Natural killer cell (primary cell): ENCODE measurements around the gene GALNT3. TPM values are rescaled to one million over a fixed set of nuclear protein-coding genes. Genes with fewer than 3 reads are reported as not detected.
A peak's percentile ranks its signal among the peaks of the same experiment; 100 is the strongest.

Experiments used
- ATAC-seq, 3 donors: fragments of 150-1000 bp in 2 of 3; fragments of 200-7000 bp in 1 of 3; cut with Tn5 transposase; 1 replicate in 1 of 3; 2 replicates in 2 of 3; pipeline ENCODE4 v1.10.0; 2021; ENCODE audit warnings: mild to moderate bottlenecking in 2 of 3, moderate library complexity in 2 of 3
- DNase-seq, 2 donors: peaks; one replicate each; pipeline versions ENCODE4 v3.0.0 to v3.0.0-alpha.2; 2013 to 2021; ENCODE audit warnings: mixed read lengths in 1 of 2
- H3K27ac ChIP-seq: one replicate; pipeline ENCODE4 v1.5.1; 2013; ENCODE audit warnings: mild to moderate bottlenecking, low read length
- H3K27me3 ChIP-seq: one replicate; pipeline ENCODE4 v1.6.1; 2013; ENCODE audit warnings: low read length; ENCODE audit not compliant: control insufficient read depth, insufficient read depth
- H3K36me3 ChIP-seq: one replicate; pipeline ENCODE4 v1.6.1; 2013; ENCODE audit warnings: low read length; ENCODE audit not compliant: control insufficient read depth, insufficient read depth
- H3K4me1 ChIP-seq: one replicate; pipeline ENCODE4 v1.6.1; 2013; ENCODE audit warnings: low read length; ENCODE audit not compliant: control insufficient read depth, insufficient read depth
- H3K4me3 ChIP-seq: one replicate; pipeline ENCODE4 v1.5.1; 2013; ENCODE audit warnings: low read length
- H3K9me3 ChIP-seq: one replicate; pipeline ENCODE4 v1.6.1; 2013; ENCODE audit warnings: low read length; ENCODE audit not compliant: control insufficient read depth, insufficient read depth
- H3K27ac Mint-ChIP-seq, 2 donors: one replicate each; pipeline ENCODE4 v1.8.0; 2022; ENCODE audit warnings: mild to moderate bottlenecking in 2 of 2, mixed read lengths in 2 of 2, moderate library complexity in 1 of 2
- H3K27me3 Mint-ChIP-seq, 2 donors: one replicate each; pipeline ENCODE4 v1.8.0; 2022; ENCODE audit warnings: low read depth in 2 of 2, mixed read lengths in 2 of 2
- H3K36me3 Mint-ChIP-seq: one replicate; pipeline ENCODE4 v1.8.0; 2022; ENCODE audit warnings: mixed read lengths
- H3K4me1 Mint-ChIP-seq, 2 donors: one replicate each; pipeline ENCODE4 v1.8.0; 2022; ENCODE audit warnings: mixed read lengths in 2 of 2
- H3K4me3 Mint-ChIP-seq: one replicate; pipeline ENCODE4 v1.8.0; 2022; ENCODE audit warnings: mild to moderate bottlenecking, moderate library complexity, mixed read lengths
- H3K9me3 Mint-ChIP-seq, 2 donors: one replicate each; pipeline ENCODE4 v1.8.0; 2022; ENCODE audit warnings: mixed read lengths in 2 of 2
- CTCF ChIP-seq: fragments of 200-600 bp; IDR thresholded peaks from one replicate; pipeline ENCODE4 v1.8.0; 2022; ENCODE audit warnings: antibody characterized with exemption
- WGBS: methylation state at CpG from one replicate; pipeline ENCODE4 v1.1.7; 2013; ENCODE audit warnings: missing lambda C conversion rate; ENCODE audit not compliant: insufficient coverage; 5-methylcytosine and 5-hydroxymethylcytosine counted together
- intact Hi-C: fragments of 100-400 bp; cut with micrococcal nuclease; formaldehyde crosslinking; loops from one replicate; pipeline ENCODE4 v1.14.2; 2022
- total RNA-seq, 4 donors: library from RNA; stranded (reverse); fragments of 120-200 nt in 1 of 4; gene quantifications; one replicate each; pipeline versions ENCODE4 v1.2.3 to v1.2.4, GENCODE V29; 2013 to 2022

Gene GALNT3
- total RNA-seq, 3 donors from 2014 or later (not counting 1 experiment from before 2014, with no cell fraction given), result 42.9 to 52.7 (median 47.4) TPM

GRCh38 chr2:165766326-165766927, 27.6 kb downstream of the GALNT3 start:
- Mint-ChIP-seq H3K9me3 (no peaks in the 10 kb centered on the region), H3K27ac (peak overlapping the region in 1 of 2 donors; percentile 51), H3K27me3 (no peaks in the 10 kb centered on the region), H3K4me1 (peaks cover 22 to 25% of the 10 kb centered on the region in 2 donors), H3K4me3 (no peak overlapping the region), H3K36me3 (no peaks in the 10 kb centered on the region)
- Histone ChIP-seq H3K36me3 (peaks cover 6% of the 10 kb centered on the region), H3K9me3 (no peaks in the 10 kb centered on the region), H3K4me1 (no peaks in the 10 kb centered on the region), H3K27ac (no peak overlapping the region), H3K4me3 (no peak overlapping the region), H3K27me3 (no peaks in the 10 kb centered on the region)
- TF ChIP-seq CTCF, result no peak
- intact Hi-C loops, result no loop called here
- DNase-seq, result no peak
- ATAC-seq, result no peak

GRCh38 chr2:165762723-165763122, 31.3 kb downstream of the GALNT3 start:
- ATAC-seq (no peak), DNase-seq (no peak)
- Histone ChIP-seq H3K9me3 (no peaks in the 10 kb centered on the region), H3K4me1 (no peaks in the 10 kb centered on the region), H3K36me3 (peaks cover 18% of the 10 kb centered on the region), H3K27me3 (no peaks in the 10 kb centered on the region), H3K27ac (no peak overlapping the region), H3K4me3 (no peak overlapping the region)
- TF ChIP-seq CTCF, result no peak
- H3K4me3 Mint-ChIP-seq, result no peak overlapping the region
- intact Hi-C loops, result no loop called here
- WGBS, result 89% methylated on average over 4 of the region's 4 CpGs
- H3K27me3 Mint-ChIP-seq, result no peaks in the 10 kb centered on the region
- no peaks in the 10 kb centered on the region for H3K9me3 Mint-ChIP-seq
- no peaks in the 10 kb centered on the region for H3K36me3 Mint-ChIP-seq
- peaks cover 11 to 12% of the 10 kb centered on the region in 2 donors for H3K4me1 Mint-ChIP-seq
- H3K27ac Mint-ChIP-seq, result peak overlapping the region in 1 of 2 donors; percentile 48

DNA sequence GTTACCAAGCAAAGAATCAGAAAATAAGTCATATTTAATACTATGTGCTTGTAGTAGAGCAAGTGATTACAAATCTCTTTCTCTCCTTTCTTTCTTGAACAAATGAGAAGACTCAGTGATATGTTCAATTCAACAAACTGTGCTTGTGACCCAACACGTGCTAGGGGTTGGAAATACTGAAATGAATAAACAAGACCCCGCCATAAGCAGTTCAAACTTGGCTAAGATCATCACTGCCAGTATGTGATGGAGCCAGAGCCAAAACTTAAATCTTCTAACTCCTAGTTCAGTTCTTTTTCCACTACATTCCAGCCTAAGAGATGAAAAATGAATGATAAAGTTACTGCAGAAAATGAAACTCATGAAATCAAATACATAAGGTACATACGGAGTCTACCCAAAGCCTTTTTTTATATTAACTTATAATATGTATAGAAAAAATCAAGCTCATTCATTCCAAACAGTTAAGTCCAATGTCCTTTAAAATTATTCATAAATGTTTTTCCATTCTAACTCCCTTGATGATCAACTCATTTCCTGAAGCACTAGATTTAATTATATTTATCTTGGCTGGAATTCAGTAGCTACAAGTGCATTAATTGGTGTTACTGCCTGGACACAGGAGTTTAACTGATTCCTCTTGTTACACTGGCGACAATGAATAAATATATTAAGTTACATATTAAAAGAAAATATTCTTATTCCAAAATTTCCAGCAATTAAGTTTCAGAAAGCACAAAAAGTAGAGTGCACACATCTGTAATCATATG, 36.0 kb downstream of the GALNT3 start:
- TF ChIP-seq CTCF, result no peak
- Mint-ChIP-seq H3K36me3 (no peaks in the 10 kb centered on the region), H3K27ac (no peak overlapping the region), H3K4me1 (no peaks in the 10 kb centered on the region), H3K9me3 (no peaks in the 10 kb centered on the region), H3K27me3 (no peaks in the 10 kb centered on the region), H3K4me3 (no peak overlapping the region)
- WGBS, result 81% methylated on average over 2 of the region's 4 CpGs
- Histone ChIP-seq H3K27ac (no peak overlapping the region), H3K4me3 (no peak overlapping the region), H3K27me3 (no peaks in the 10 kb centered on the region), H3K4me1 (no peaks in the 10 kb centered on the region), H3K36me3 (peaks cover 49% of the 10 kb centered on the region), H3K9me3 (no peaks in the 10 kb centered on the region)
- no peak for DNase-seq
- intact Hi-C loops, result no loop called here
- no peak for ATAC-seq
